ENCODE measurements around the gene TMPRSS11A. TPM values are rescaled to one million over a fixed set of nuclear protein-coding genes. Genes with fewer than 3 reads are reported as not detected.

TMPRSS11A gene
- total RNA-seq, 1 experiment from 2014 or later, result not detected

DNA sequence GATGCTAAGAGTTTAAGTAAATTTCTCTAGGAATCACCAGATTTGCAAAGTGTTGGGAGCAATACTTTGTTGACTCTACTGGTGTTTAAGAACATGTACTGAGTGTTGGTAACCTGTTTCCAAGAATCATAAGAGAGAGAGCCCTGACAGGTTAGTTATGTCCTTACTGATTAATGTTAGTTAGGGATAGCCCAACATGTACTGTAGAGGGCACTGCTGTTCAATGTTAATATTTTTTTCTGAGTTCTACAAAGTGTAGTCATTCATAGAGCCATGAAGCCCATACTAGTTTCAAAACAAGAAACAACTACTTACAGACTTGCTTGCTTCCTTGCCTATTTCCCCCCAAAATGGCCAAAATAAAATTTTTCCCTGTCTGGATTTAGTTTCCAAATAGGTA is 91.4 kb downstream of the TMPRSS11A start:
- peak; percentile 46 for DNase-seq (ENCODE audit: low spot score)

DNA sequence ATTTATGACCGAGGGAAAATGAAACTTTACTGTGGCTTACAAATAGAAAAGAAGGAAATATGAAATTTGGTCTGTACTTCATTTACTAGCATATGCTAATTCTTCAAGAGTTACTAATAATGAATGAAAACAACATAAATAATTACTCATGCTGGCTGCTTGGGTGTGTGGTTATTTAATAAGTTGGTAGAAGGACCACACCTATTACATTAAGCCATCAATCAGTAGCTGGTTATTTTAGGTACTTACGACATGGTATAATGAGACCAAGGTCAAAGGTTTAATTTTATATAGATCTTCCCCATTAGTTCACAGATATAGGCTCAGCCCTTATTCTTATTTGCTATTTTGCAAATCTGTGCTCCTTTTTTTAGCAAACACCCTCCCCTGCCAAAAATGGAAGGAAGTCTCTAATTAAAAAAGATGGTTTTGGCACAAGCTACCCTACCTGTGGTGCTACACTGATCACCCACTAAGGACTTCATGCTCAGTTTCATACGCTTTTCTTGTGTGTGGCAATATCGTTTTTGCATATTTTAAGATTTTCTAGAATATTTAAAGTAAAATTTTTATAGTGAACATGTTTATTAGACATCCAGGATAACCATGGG is 93.6 kb downstream of the TMPRSS11A start:
- no peak for DNase-seq (ENCODE audit: low spot score)

DNA sequence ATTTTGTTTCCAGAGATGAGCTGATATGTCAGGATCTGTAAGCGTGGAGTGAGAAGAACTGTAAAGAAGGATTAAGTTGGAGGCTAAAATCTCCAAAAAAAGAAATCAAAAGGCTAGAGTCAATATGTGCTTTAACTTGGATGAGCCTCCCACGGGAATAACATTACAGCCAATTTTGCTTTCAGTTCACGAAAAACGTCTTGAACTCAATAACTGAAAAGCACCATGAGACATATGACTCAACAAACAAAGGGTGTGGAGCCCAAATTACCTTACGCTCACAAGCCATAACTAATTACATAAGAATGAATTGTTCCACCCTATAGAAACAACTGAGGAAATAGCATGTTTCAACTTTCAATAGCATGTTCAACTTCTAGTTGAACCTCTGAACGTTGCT is 101.8 kb downstream of the TMPRSS11A start:
- DNase-seq (ENCODE audit: low spot score), result peak; percentile 2

Other genes with a start within 250 kb of the TMPRSS11A start
- not detected in 2 replicates for gene GNRHR, start 209.1 kb downstream of the TMPRSS11A start, total RNA-seq (2014; rRNA removed; shearing (Covaris generic))
- gene TMPRSS11D, start 79.5 kb downstream of the TMPRSS11A start, total RNA-seq (2014; rRNA removed; shearing (Covaris generic)), result not detected in 2 replicates
- gene TMPRSS11F, start 166.4 kb upstream of the TMPRSS11A start, total RNA-seq (2014; rRNA removed; shearing (Covaris generic)), result not detected in 2 replicates